Transverse colon (tissue), 4 donors: ENCODE data around the gene KIF12. TPM values are rescaled to one million over a fixed set of nuclear protein-coding genes. Genes with fewer than 3 reads are reported as not detected.
A peak's percentile ranks its signal among the peaks of the same experiment; 100 is the strongest.

Source experiments
- DNase-seq: peaks from one replicate; pipeline ENCODE4 v3.0.0-alpha.2; 2019
- H3K27ac ChIP-seq, 4 donors: fragments of 200-600 bp; sonication (generic); 2 replicates each; pipeline ENCODE4 v1.5.1; 2016 to 2018; ENCODE audit warnings: inconsistent platforms in 4 of 4
- H3K27me3 ChIP-seq: fragments of 200-600 bp; sonication (generic); 2 replicates; pipeline ENCODE4 v1.5.1; 2017; ENCODE audit warnings: inconsistent platforms
- H3K36me3 ChIP-seq, 4 donors: fragments of 200-600 bp; sonication (generic); 2 replicates each; pipeline ENCODE4 v1.5.1; 2017 to 2019; ENCODE audit warnings: inconsistent platforms in 4 of 4
- H3K4me1 ChIP-seq, 4 donors: fragments of 200-600 bp; sonication (generic); 2 replicates each; pipeline ENCODE4 v1.5.1; 2017 to 2020; ENCODE audit warnings: inconsistent platforms in 4 of 4
- H3K4me3 ChIP-seq, 4 donors: fragments of 200-600 bp; sonication (generic); 1 replicate in 1 of 4; 2 replicates in 3 of 4; pipeline versions ENCODE4 v1.5.1 to v1.6.1; 2017 to 2019; ENCODE audit warnings: inconsistent platforms in 4 of 4
- H3K9me3 ChIP-seq, 2 donors: fragments of 200-600 bp; sonication (generic); 2 replicates each; pipeline ENCODE4 v1.5.1; 2017 to 2019; ENCODE audit warnings: inconsistent platforms in 2 of 2
- EP300 ChIP-seq: sonication (generic); formaldehyde crosslinking; IDR thresholded peaks from one replicate; pipeline ENCODE4 v1.6.1; 2017; ENCODE audit warnings: antibody characterized with exemption, low read depth
- POLR2A ChIP-seq: fragments of 450-650 bp; IDR thresholded peaks from one replicate; pipeline ENCODE4 v1.6.1; 2016; ENCODE audit warnings: antibody characterized with exemption, mild to moderate bottlenecking, moderate library complexity
- POLR2AphosphoS5 ChIP-seq, 3 donors: sonication (generic); formaldehyde crosslinking; IDR thresholded peaks; one replicate each; pipeline ENCODE4 v1.6.1; 2016; ENCODE audit warnings: antibody characterized with exemption in 3 of 3
- WGBS, 2 donors: methylation state at CpG; one replicate each; pipeline ENCODE4 v1.1.5; 2018; ENCODE audit warnings: low coverage in 1 of 2; 5-methylcytosine and 5-hydroxymethylcytosine counted together
- in situ Hi-C, 4 donors: fragments of 200-750 bp; cut with MboI; loops; one replicate each; pipeline versions ENCODE4 v1.15.0 to v1.15.1; 2017; ENCODE audit warnings: low sequenced_read_pairs in 3 of 4, low pct_ligation_motif_present in 1 of 4, low pct_unique_long_range_greater_than_20kb in 1 of 4
- intact Hi-C: fragments of 100-400 bp; cut with DNase I; formaldehyde crosslinking; loops from one replicate; pipeline ENCODE4 v1.15.1; 2023; ENCODE audit warnings: low total_unique reads
- total RNA-seq, 4 donors: library from RNA; depleted of rRNA; stranded (reverse); fragments of >200 nt; gene quantifications; one replicate each; pipeline ENCODE4 v1.1.0, GENCODE V29; 2016
- TF ChIP-seq, protein P1 (sequence below), 5 experiments: fragments of 200-600 bp in 3 of 5; fragments of 450-650 bp in 2 of 5; sonication (generic) in 3 of 5; IDR thresholded peaks; 1 replicate in 2 of 5; 2 replicates in 3 of 5; pipeline ENCODE4 v1.5.1; 2016 to 2017; ENCODE audit warnings: antibody characterized with exemption in 5 of 5, inconsistent platforms in 3 of 5, mild to moderate bottlenecking in 2 of 5, moderate library complexity in 1 of 5

Gene KIF12
- total RNA-seq, 4 donors from 2014 or later, result 10.6 to 37.2 (median 20.0) TPM

DNA sequence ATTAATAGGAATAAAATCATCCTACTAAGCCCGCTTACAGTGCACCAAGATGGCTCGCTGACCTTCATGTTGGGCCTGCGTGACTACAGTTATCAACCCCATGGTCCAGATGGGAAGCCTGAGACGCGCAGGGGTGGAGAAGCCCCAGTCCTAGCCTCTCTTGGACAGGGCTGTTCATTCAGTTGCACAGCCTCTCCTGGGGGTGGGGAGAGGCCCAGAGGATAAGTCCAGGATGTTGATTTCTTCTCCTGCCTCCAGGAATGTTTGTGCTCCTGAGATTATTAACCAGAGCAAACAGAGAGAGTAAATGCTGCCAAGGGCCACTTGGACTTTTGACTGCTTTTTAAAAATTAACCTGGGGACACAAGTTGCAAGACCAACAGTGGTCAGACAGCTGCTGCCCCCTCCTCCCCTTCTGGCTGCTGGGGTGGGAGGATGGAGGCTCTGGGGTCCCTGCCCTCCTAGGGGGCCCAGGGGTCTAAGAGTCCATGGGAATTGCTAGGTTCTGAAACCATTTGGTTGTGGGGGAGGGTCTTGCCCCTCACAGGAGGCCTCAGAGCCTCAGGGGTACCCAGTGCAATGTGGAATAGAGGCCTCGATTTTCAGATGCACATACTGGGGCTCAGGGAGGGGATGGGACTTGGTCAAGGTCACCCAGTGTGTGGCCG, 18.2 kb downstream of the KIF12 start:
- peaks cover 5 to 32% (median 24%) of the 10 kb centered on the region in 4 donors for H3K4me1 ChIP-seq
- 49% methylated on average over 7 of the region's 7 CpGs; no CpG with 5 or more reads in 1 of the 2 donors for WGBS, 2 donors
- peak; percentile 61 for DNase-seq
- intact Hi-C loops (no loop called here), in situ Hi-C loops (loop anchor here in 3 of 4 donors (10.0 to 25.0 kb wide), 3 partner anchors 204 to 214 kb away; no protein-coding TSS in a partner anchor)
- no peaks in the 10 kb centered on the region for H3K9me3 ChIP-seq
- H3K4me3 ChIP-seq, result no peak overlapping the region
- peaks cover 3% of the 10 kb centered on the region for H3K27me3 ChIP-seq
- TF ChIP-seq EP300, result no peak
- TF ChIP-seq, protein P1, sequence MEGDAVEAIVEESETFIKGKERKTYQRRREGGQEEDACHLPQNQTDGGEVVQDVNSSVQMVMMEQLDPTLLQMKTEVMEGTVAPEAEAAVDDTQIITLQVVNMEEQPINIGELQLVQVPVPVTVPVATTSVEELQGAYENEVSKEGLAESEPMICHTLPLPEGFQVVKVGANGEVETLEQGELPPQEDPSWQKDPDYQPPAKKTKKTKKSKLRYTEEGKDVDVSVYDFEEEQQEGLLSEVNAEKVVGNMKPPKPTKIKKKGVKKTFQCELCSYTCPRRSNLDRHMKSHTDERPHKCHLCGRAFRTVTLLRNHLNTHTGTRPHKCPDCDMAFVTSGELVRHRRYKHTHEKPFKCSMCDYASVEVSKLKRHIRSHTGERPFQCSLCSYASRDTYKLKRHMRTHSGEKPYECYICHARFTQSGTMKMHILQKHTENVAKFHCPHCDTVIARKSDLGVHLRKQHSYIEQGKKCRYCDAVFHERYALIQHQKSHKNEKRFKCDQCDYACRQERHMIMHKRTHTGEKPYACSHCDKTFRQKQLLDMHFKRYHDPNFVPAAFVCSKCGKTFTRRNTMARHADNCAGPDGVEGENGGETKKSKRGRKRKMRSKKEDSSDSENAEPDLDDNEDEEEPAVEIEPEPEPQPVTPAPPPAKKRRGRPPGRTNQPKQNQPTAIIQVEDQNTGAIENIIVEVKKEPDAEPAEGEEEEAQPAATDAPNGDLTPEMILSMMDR (IDR thresholded peaks at IDR 0.05), result no peak
- no peak for TF ChIP-seq POLR2A
- no peak for TF ChIP-seq POLR2AphosphoS5 (IDR thresholded peaks at IDR 0.05)
- peak overlapping the region; percentile 60 to 78 (median 77) for H3K27ac ChIP-seq
- H3K36me3 ChIP-seq, result no peaks in the 10 kb centered on the region

DNA sequence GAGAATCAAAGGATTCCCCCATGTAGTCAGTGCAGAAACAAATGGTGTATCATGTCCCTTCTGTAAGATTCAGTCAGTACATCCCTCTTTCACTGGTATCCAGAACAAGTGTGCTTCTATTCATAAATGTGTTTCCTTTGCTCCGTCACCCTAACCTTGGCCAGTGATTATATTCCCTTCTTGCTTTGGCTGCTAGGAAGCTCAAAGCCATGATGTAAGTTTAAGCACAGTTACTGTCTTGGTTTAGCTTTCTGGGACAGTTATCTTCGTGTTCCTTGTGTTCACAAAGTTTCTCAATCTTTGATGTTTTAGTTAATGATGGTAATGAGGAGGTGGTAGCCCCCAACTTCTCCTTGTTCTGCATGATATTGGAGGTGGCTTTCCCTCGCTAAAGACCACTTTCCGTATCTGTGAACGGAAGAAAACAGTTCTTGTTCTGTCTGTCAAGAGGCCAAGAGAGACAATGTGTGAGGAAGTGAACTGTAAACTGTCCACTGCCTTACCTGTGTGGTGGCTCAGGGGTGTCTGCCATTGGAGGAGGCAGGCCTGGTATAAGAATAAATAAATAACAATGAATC, 18.8 kb downstream of the KIF12 start:
- WGBS, 2 donors, result 72 to 85% methylated on average over 5 of the region's 5 CpGs
- peaks cover 3% of the 10 kb centered on the region for H3K27me3 ChIP-seq
- H3K4me3 ChIP-seq, result no peak overlapping the region
- H3K36me3 ChIP-seq, result no peaks in the 10 kb centered on the region
- intact Hi-C loops, result no loop called here
- H3K9me3 ChIP-seq, result no peaks in the 10 kb centered on the region
- H3K27ac ChIP-seq, result peak overlapping the region; percentile 7 to 78 (median 63)
- TF ChIP-seq EP300 (no peak), POLR2A (no peak), POLR2AphosphoS5 (IDR thresholded peaks at IDR 0.05) (no peak)
- TF ChIP-seq, protein P1 (IDR thresholded peaks at IDR 0.05), result no peak
- in situ Hi-C loops, result loop anchor here in 3 of 4 donors (10.0 to 25.0 kb wide), 3 partner anchors 205 to 215 kb away; no protein-coding TSS in a partner anchor
- DNase-seq, result no peak
- peaks cover 5 to 32% (median 24%) of the 10 kb centered on the region in 4 donors for H3K4me1 ChIP-seq

DNA sequence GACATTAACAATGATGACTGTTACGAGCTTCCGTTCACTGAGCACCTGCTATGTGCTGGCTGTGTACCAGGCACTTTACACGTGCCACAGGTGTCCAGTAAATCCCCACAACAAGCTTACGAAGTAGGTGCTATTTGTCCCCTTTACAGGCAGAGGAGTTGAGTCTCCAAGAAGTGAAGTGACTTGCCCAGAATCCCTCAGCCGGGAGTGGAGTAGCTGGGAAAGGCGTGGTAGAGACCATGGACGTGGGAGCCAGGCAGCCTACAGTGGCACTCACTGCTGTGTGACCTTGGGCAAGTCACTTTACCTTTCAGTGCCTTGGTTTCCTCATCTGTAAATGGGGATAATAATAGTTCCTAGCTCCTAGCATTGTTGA, 20.3 kb downstream of the KIF12 start:
- Histone ChIP-seq H3K27me3 (peaks cover 3% of the 10 kb centered on the region), H3K4me1 (peaks cover 5 to 32% (median 24%) of the 10 kb centered on the region in 4 donors), H3K36me3 (no peaks in the 10 kb centered on the region), H3K27ac (no peak overlapping the region), H3K9me3 (no peaks in the 10 kb centered on the region), H3K4me3 (no peak overlapping the region)
- in situ Hi-C loops, result loop anchor here in 1 of 4 donors (25.0 kb wide), 1 partner anchor 209 kb away; no protein-coding TSS in a partner anchor
- TF ChIP-seq EP300 (no peak), POLR2A (no peak), POLR2AphosphoS5 (IDR thresholded peaks at IDR 0.05) (no peak)
- TF ChIP-seq, protein P1 (IDR thresholded peaks at IDR 0.05), result no peak
- no peak for DNase-seq
- intact Hi-C loops, result no loop called here
- 63% methylated on average over 7 of the region's 7 CpGs; no CpG with 5 or more reads in 1 of the 2 donors for WGBS, 2 donors

DNA sequence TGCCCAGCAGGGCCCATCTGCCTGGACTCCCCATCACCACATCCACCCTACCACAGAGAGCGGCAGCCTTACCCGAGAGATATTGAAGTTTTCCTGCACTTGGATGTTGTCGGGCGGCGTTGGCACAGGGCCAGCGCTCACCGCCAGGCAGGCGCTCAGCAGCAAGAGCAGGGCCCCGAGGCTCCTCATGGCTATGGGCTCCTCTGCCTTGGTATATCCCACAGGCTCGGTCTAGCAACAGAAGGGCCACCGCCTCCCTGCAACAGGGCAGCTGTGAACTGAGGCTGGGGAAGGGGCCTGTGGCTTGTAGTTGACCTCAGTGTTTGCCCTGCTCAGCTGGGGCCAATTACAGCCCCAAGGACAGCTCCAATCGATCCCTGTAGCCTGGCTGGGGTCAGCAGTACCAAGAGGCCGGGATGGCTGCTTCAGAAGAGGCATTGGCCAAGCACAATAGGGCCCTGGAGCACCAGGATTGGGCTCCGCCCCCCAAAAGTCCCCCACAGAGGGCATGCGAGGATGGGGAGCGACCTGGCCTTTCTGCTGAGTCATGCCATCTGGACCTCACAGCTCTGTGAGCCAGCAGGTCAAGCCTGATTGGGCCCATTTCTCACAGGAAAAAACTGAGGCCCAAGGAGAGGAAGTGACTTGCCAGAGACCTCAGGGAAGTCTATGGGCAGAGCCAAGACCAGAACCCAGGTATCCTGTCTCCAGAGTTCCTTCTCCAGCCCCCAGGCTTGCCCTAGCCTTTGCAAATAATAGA, 20.9 kb downstream of the KIF12 start, which contains the start of gene AMBP:
Gene AMBP, minus strand, starts transcription at position 280 of the 760 bp plus-strand sequence. Its CDS starts 91 bp downstream, at position 189.
- peak within 1 kb of the TSS in 1 of 4 donors; percentile 6 for H3K27ac ChIP-seq
- H3K36me3 ChIP-seq, result no peaks in the 10 kb centered on the region
- no peaks in the 10 kb centered on the region for H3K9me3 ChIP-seq
- H3K27me3 ChIP-seq, result peaks cover 3% of the 10 kb centered on the region
- 51% methylated on average over 15 of the region's 16 CpGs; no CpG with 5 or more reads in 1 of the 2 donors for WGBS, 2 donors
- no peak for TF ChIP-seq POLR2AphosphoS5 (IDR thresholded peaks at IDR 0.05)
- TF ChIP-seq, protein P1 (IDR thresholded peaks at IDR 0.05), result no peak
- TF ChIP-seq EP300, result no peak
- in situ Hi-C loops (loop anchor here in 1 of 4 donors (25.0 kb wide), 1 partner anchor 209 kb away; no protein-coding TSS in a partner anchor), intact Hi-C loops (no loop called here)
- peaks cover 5 to 32% (median 24%) of the 10 kb centered on the region in 4 donors for H3K4me1 ChIP-seq
- H3K4me3 ChIP-seq, result no peak within 1 kb of the TSS
- DNase-seq, result peak; percentile 51
